ENCODE results near the gene TRAF3IP3.

The TRAF3IP3 gene

DNA sequence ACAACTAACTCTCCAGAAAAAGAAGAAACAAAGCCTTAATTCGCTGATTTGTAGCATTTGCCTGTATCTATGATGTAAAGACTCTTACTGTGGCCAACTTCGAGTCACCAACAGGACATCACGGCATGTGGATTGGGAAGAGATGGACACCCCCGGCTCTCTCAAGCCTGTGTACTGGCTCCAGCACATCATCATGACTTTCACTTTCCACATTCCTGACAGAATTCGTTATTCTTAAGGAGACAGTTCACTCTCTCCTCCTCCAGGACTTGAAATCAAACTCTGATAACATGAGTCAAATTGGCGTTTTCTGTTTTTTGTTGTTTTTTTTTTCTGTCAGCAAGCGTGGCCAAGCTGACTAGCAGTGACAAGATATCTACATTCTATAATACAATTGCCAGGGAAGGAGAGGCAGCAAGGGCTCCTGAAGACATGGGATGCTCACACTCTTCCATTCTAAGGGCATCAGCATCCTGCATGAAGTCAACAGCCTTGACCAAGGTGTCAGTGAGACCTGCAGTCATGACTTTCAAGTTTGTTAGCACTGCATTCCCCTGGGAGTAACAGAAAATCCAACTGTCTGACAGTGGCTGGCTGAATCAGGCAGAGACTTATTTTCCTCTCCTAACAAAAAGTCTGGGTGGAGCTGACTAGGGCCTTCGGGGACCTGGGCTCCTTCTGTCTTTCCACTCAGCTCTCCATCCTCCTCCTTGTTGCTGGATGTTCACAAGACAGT is 13.3 kb upstream of the TRAF3IP3 start:
- TF ChIP-seq CTCF (IDR thresholded peaks at IDR 0.05; ENCODE audit: extremely low read depth, insufficient read depth, missing control alignments) = no peak
- DNase-seq (ENCODE audit: low spot score) = no peak
- in situ Hi-C loops (cut with MboI; ENCODE audit: low pct_unique_long_range_greater_than_20kb, low sequenced_read_pairs, unreplicated experiment) = no loop called here

DNA sequence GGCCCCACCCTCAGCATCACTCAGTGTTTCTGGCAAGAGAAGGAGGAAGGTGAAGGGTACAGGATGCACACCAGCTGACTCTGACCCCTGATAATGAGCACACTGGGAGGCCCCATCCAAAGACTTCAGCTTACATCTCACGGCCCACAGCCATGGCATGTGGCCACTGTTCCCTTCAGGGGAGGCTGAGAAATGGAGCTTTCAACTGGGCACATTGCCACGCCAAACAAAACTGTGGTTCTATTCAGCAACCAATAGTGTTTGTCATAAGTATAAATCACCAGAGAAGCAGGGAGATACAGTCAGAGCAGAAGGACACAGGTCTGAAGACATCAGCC is 12.7 kb upstream of the TRAF3IP3 start:
- DNase-seq (ENCODE audit: low spot score) = no peak
- TF ChIP-seq CTCF (IDR thresholded peaks at IDR 0.05; ENCODE audit: extremely low read depth, insufficient read depth, missing control alignments) = no peak
- in situ Hi-C loops (cut with MboI; ENCODE audit: low pct_unique_long_range_greater_than_20kb, low sequenced_read_pairs, unreplicated experiment) = no loop called here

DNA sequence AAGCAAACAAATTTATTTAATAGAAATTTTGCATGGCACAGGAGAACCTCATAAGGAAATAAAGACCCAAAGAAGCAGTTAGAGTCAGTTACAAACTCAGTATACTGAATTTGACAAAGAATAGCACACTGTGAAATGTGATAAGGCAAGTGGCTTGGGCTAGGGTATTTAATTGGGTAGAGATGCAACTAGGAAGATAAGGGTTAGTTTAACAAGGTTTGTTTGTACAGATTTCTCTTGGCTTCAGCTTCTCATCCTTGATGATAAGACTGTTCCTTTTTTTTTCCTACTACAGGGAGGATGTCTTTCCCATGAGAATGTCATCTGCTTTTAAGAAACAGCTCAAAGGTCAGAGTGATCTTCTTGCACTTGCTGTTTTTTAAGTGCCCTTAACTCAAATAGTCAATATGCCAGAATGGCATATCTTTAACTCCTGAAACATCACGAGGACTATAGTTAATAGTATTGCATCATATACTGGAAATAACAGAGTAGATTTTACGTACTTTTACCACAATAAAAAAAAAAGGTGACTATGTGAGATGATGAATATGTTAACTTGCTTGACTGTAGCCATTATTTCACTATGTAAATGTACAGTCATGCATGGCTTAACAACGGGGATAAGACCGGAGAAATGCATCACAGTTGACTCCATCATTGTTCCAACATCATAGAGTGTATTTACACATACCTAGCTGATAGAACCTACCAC is 9.2 kb upstream of the TRAF3IP3 start:
- TF ChIP-seq CTCF (IDR thresholded peaks at IDR 0.05; ENCODE audit: extremely low read depth, insufficient read depth, missing control alignments) = no peak
- in situ Hi-C loops (cut with MboI; ENCODE audit: low pct_unique_long_range_greater_than_20kb, low sequenced_read_pairs, unreplicated experiment) = no loop called here
- no peak for DNase-seq (ENCODE audit: low spot score)

DNA sequence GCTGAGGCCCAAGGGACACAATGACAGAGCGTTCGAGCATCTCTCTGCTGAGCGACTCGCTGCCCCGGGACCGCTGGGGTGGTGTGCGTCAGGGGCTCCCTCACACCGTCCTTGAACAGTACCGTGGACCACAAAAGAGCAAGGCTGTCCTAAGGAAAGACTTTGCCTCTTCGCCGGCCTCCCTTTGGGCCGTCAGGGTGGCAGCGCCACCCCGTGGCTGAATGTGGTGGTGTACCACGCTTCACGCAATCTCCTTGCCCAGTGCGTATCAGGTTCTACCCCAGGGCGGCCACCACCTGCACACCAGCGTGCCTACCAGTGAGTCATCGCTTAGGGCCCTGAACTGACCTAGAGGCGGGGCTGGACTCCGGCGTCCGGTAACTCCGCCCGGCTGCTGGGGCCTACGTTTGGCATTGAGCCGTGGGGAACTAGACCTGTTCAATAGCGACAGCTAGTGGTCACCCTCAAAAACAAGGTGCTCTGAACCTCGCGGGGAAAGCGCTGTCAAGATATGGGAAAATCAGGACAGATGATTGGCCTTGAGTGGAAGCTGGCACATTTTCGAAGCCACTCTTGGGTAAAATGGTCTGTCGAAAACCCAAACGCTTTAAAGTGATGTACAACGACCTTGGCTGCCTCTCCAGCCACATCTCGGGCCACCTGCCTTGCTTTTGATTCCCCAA is 8.1 kb upstream of the TRAF3IP3 start:
- peak; percentile 83 for TF ChIP-seq CTCF (IDR thresholded peaks at IDR 0.05; ENCODE audit: extremely low read depth, insufficient read depth, missing control alignments)
- in situ Hi-C loops (cut with MboI; ENCODE audit: low pct_unique_long_range_greater_than_20kb, low sequenced_read_pairs, unreplicated experiment) = no loop called here
- peak; percentile 76 for DNase-seq (ENCODE audit: low spot score)

DNA sequence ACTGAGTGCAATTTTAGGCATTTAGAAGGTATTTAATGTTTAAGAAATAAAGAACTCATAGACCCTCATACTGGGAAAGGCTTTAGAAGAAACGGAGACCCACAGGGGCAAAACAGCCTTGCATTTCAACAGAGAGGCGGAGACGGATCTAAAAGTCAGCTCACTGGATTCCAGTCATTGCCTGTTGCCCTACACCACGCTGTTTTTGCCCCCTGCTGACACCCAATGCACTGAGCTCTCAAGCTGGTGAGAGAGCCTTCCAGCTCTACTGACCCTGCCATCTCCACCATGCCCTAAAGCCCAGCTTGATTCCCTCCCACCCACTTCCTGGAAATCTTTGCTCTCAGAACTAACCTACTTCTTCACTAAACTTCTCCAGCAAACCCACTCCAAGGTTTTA is 7.2 kb upstream of the TRAF3IP3 start:
- DNase-seq (ENCODE audit: low spot score) = no peak
- no peak for TF ChIP-seq CTCF (IDR thresholded peaks at IDR 0.05; ENCODE audit: extremely low read depth, insufficient read depth, missing control alignments)
- in situ Hi-C loops (cut with MboI; ENCODE audit: low pct_unique_long_range_greater_than_20kb, low sequenced_read_pairs, unreplicated experiment) = no loop called here

DNA sequence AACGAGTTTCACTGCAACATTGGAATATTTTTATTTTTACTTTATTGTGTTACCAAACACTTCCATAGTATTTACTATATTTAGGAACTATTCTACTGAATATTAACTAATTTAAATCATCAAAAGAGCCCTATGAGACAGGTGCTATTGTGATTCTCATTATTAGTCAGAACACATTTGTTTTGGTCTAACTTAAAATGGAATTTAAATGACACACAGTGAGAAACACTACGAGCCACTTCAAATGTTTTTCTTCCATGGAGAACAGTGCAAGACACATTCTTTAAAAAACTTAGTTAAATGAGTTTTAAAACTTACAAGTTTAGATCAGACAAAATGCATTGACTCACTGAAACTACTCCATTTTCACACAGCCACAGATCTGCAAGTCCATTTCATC is 6.6 kb upstream of the TRAF3IP3 start:
- no peak for TF ChIP-seq CTCF (IDR thresholded peaks at IDR 0.05; ENCODE audit: extremely low read depth, insufficient read depth, missing control alignments)
- in situ Hi-C loops (cut with MboI; ENCODE audit: low pct_unique_long_range_greater_than_20kb, low sequenced_read_pairs, unreplicated experiment) = no loop called here

More for the DNA sequence above, 6.6 kb upstream of the TRAF3IP3 start:
- DNase-seq (ENCODE audit: low spot score) = no peak
